ENCODE measurements around the gene SFXN4. TPM values are rescaled to one million over a fixed set of nuclear protein-coding genes. Genes with fewer than 3 reads are reported as not detected.

Gene SFXN4
- total RNA-seq, 1 donor from 2014 or later = 52.7 TPM

DNA sequence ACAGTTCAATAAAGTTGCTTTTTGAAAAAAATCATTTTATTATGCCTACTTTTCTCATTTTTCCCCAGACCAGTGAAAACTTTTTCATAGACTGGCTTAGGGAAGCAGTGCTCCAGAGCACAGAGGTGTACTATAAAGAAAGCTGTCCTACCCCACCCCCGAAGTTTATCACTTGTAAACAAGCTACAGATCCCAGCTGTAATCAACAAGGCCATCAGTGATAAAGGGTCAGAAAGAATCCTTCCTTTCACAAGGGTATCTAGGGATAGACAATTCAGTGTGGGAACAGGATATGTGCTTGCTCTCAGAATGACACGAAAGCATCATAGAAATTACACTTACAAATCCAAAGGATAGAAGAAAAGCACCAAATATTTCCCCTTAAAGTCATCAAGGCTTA lies 8.6 kb upstream of the SFXN4 start:
- intact Hi-C loops (cut with micrococcal nuclease) = no loop called here
- H3K4me1 ChIP-seq = peaks cover 26% of the 10 kb centered on the region
- H3K36me3 ChIP-seq = peaks cover 67% of the 10 kb centered on the region
- H3K4me3 ChIP-seq = no peak overlapping the region
- TF ChIP-seq CTCF (IDR thresholded peaks at IDR 0.05; ENCODE audit: borderline replicate concordance) = no peak
- H3K27ac ChIP-seq (replicated peaks) = no peak overlapping the region
- H3K27me3 ChIP-seq (ENCODE audit: low read depth) = no peaks in the 10 kb centered on the region
- H3K9me3 ChIP-seq (replicated peaks) = no peaks in the 10 kb centered on the region
- DNase-seq = no peak

GRCh38 chr10:119167041-119167440 lies 1.5 kb upstream of the SFXN4 start:
- Histone ChIP-seq H3K4me1 (peaks cover 31% of the 10 kb centered on the region), H3K9me3 (replicated peaks) (no peaks in the 10 kb centered on the region), H3K27me3 (ENCODE audit: low read depth) (no peaks in the 10 kb centered on the region), H3K4me3 (no peak overlapping the region), H3K36me3 (peaks cover 45% of the 10 kb centered on the region), H3K27ac (replicated peaks) (peak overlapping the region; percentile 90)
- DNase-seq = no peak
- no peak for TF ChIP-seq CTCF (IDR thresholded peaks at IDR 0.05; ENCODE audit: borderline replicate concordance)
- intact Hi-C loops (cut with micrococcal nuclease) = no loop called here

- intact Hi-C loops (cut with micrococcal nuclease) = no loop called here
- DNase-seq = no peak
- H3K36me3 ChIP-seq = peaks cover 42% of the 10 kb centered on the region
These were observed 1.1 kb upstream of the SFXN4 start for GRCh38 chr10:119166564-119166963.

DNA sequence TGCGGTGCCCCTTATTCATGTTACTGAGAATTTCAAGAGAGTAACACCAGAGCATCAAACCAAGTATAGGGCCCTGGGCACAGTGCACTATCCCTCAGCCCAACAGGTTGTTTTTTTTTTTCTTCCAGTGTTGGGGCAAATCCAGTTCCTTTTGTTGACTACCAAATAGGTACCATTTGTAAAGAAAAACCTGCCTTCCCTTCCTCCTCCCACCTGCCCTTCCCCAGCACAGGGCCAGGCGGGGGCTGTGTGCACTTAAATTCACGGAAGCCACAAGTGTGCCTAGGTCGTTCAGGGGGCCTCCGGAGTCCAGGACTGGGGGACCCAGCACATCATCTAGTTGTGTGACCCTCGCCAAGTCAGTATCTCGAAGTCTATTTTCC lies 595 bp upstream of the SFXN4 start:
- no peak for DNase-seq
- Histone ChIP-seq H3K27ac (replicated peaks) (peak overlapping the region; percentile 90), H3K27me3 (ENCODE audit: low read depth) (no peaks in the 10 kb centered on the region), H3K4me1 (peaks cover 39% of the 10 kb centered on the region), H3K36me3 (peaks cover 42% of the 10 kb centered on the region), H3K9me3 (replicated peaks) (no peaks in the 10 kb centered on the region), H3K4me3 (peak overlapping the region; percentile 72)
- no peak for TF ChIP-seq CTCF (IDR thresholded peaks at IDR 0.05; ENCODE audit: borderline replicate concordance)
- intact Hi-C loops (cut with micrococcal nuclease) = no loop called here

More at GRCh38 chr10:119166564-119166963, 1.1 kb upstream of the SFXN4 start:
- Histone ChIP-seq H3K4me3 (no peak overlapping the region), H3K9me3 (replicated peaks) (no peaks in the 10 kb centered on the region), H3K4me1 (peaks cover 36% of the 10 kb centered on the region), H3K27me3 (ENCODE audit: low read depth) (no peaks in the 10 kb centered on the region), H3K27ac (replicated peaks) (peak overlapping the region; percentile 90)
- no peak for TF ChIP-seq CTCF (IDR thresholded peaks at IDR 0.05; ENCODE audit: borderline replicate concordance)

GRCh38 chr10:119162452-119163092 lies 2.9 kb downstream of the SFXN4 start:
- Histone ChIP-seq H3K4me3 (no peak overlapping the region), H3K36me3 (peaks cover 42% of the 10 kb centered on the region), H3K4me1 (peaks cover 39% of the 10 kb centered on the region), H3K27me3 (ENCODE audit: low read depth) (no peaks in the 10 kb centered on the region), H3K27ac (replicated peaks) (no peak overlapping the region), H3K9me3 (replicated peaks) (no peaks in the 10 kb centered on the region)
- TF ChIP-seq CTCF (IDR thresholded peaks at IDR 0.05; ENCODE audit: borderline replicate concordance) = no peak
- intact Hi-C loops (cut with micrococcal nuclease) = no loop called here
- DNase-seq = no peak
